GM18858 (cell line): ENCODE data around the gene RIT1.
A peak's percentile ranks its signal among the peaks of the same experiment; 100 is the strongest.

Experiments used
- ATAC-seq: cut with Tn5 transposase; IDR thresholded peaks from one replicate; pipeline ENCODE4 v1.9.1; 2021; ENCODE audit not compliant: unreplicated experiment

RIT1 gene

GRCh38 chr1:155911156-155912055 is at the start of gene RIT1:
Gene RIT1, minus strand, starts transcription at chr1:155911349. Its CDS starts 588 bp downstream, at chr1:155910761.
- peak; percentile 41 for ATAC-seq

GRCh38 chr1:155960081-155960745 is 49.1 kb upstream of the RIT1 start:
- no peak for ATAC-seq

- ATAC-seq: no peak
These were observed 46.3 kb upstream of the RIT1 start for GRCh38 chr1:155957411-155957915.

GRCh38 chr1:155954645-155955044 is 43.5 kb upstream of the RIT1 start:
- no peak for ATAC-seq

- no peak for ATAC-seq
These were observed 41.3 kb upstream of the RIT1 start for GRCh38 chr1:155952505-155952890.

GRCh38 chr1:155951753-155952504 is 40.8 kb upstream of the RIT1 start:
- ATAC-seq: no peak

GRCh38 chr1:155950829-155951228 is 39.7 kb upstream of the RIT1 start:
- no peak for ATAC-seq

- no peak for ATAC-seq
These were observed 36.6 kb upstream of the RIT1 start for GRCh38 chr1:155947741-155948140.

- ATAC-seq: no peak
These were observed 36.1 kb upstream of the RIT1 start for GRCh38 chr1:155947292-155947691.

- peak; percentile 13 for ATAC-seq
These were observed 35.6 kb upstream of the RIT1 start for GRCh38 chr1:155946633-155947219.

- ATAC-seq: no peak
These were observed 33.3 kb upstream of the RIT1 start for GRCh38 chr1:155944444-155944799.

GRCh38 chr1:155942578-155943141 is 31.5 kb upstream of the RIT1 start:
- no peak for ATAC-seq

GRCh38 chr1:155941845-155942531 is 30.8 kb upstream of the RIT1 start:
- ATAC-seq: no peak

- no peak for ATAC-seq
These were observed 30.1 kb upstream of the RIT1 start, which contains the start of gene RXFP4 for GRCh38 chr1:155940993-155941844. Gene RXFP4, plus strand, starts transcription at chr1:155941638. Its CDS starts 72 bp downstream, at chr1:155941710.

GRCh38 chr1:155940482-155940992 is 29.4 kb upstream of the RIT1 start:
- no peak for ATAC-seq

- ATAC-seq: no peak
These were observed 27.1 kb upstream of the RIT1 start for GRCh38 chr1:155938220-155938627.

- ATAC-seq: no peak
These were observed 23.9 kb upstream of the RIT1 start for GRCh38 chr1:155934936-155935590.
